Left kidney (tissue), 2 donors: Measurements from ENCODE around the gene KLHDC4. TPM values are rescaled to one million over a fixed set of nuclear protein-coding genes. Genes with fewer than 3 reads are reported as not detected.
"Not testable (repeated sequence)": the region's sequence is repeated elsewhere in the genome, so short reads cannot be mapped to it uniquely, and the experiment has no call there.

ENCODE experiments used
- DNase-seq: peaks from one replicate; pipeline ENCODE4 v3.0.0-alpha.2; 2013
- polyA plus RNA-seq: library from polyadenylated mRNA; unstranded; fragments of 120-200 nt; gene quantifications from one replicate; pipeline ENCODE4 v1.2.1, GENCODE V29; 2013; ENCODE audit not compliant: insufficient read length

KLHDC4 gene
- polyA plus RNA-seq, 1 donor, result 48.0 TPM

DNA sequence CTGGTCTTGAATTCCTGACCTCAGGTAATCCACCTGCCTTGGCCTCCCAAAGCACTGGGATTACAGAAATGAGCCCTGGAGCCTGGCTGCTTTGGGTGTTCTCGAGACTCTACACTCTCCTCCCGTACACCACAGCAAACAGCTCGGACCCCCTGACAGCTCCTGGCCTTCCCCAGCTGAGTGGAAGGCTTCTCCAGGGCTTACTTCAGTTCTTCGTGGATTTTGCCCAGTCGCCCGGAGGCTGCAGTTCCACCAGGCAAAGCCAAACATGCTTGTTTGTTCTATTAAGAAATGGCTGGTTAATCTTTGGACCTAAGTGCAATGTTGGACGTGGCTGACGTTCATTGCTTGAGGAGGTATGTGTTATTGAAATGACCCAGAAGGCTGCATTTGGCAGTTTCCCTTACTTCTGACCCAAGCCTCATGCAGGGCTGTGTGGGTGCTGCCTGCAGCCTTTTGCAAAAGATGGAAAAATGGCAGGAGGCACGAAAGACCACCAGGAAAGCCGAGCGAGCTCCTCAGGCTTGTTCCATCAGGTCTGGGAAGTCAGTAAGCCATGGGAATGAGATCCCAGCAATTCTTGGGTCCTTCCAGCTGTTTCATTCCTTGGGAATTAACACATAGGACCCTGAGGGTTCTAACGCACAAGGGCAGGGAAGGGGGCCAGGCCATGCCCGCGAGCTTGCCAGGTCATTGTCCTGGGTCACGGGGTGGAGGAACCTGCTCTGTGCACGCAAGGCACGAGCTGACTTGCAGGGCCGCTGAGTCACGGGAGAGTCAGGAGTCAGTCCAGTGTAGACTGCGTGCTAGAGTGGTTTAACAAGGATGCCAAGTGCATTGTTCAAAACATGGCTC is 23.9 kb upstream of the KLHDC4 start:
- no peak for DNase-seq

- not testable (repeated sequence) for DNase-seq
Observed at GRCh38 chr16:87788730-87789436, 23.1 kb upstream of the KLHDC4 start.

DNA sequence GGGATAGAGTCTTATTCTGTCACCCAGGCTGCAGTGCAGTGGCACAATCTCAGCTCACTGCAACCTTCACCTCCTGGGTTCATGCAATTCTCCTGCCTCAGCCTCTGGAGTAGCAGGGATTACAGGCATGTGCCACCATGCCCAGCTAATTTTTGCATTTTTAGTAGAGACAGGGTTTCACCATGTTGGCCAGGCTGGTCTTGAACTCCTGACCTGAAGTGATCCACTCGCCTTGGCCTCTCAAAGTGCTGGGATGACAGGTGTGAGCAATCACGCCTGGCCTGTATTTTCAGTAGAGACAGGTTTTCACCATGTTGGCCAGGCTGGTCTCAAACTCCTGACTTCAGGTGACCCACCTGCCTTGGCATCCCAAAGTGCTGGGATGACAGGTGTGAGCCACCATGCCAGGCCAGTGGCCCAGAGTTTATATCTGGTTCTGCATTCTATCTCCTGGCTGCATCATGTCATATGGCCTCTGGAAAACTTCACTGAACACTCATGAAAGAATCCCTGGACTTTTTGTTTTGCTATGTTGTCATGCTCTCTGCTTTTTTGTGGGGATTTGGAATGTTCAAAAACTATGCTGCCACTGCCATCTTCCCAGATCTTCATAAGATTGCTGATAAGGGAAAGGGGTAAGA is 21.8 kb upstream of the KLHDC4 start:
- DNase-seq, result not testable (repeated sequence)

DNA sequence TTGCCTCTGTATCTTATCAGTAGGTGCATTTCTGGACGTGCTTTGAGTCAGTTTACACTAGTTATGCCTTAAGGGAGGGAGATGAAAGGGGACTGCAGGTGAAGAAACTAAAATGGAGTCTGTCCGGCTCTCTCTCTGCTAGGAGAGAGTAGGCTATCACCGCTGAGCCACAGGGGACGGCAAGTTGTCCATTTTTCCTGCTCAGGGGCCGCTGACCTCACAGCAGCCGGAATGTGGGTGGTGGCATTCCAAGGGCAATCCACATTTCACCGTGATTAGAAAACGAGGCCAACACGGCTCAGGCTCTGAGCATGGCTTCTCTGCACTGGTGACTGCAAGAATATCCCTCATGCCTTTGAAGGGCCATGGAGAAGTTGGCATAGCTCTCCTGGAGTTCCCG is 19.0 kb upstream of the KLHDC4 start:
- no peak for DNase-seq

DNA sequence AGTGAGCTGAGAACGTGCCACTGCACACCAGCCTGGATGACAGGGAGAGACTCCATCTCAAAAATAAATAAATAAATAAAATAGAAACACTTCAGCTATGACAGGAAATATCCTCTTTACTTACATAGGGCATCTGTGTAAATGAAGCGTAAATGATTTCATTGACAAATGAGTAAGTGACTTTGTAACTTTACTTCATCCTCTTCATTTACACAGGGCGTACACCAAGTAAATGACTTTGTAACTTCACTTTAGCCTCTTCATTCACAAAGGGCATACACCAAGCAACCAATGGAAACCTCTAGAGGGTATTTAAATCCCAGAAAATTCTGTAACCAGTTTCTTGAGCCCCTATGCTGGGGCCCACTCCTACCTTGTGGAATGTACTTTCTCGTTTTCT is 16.2 kb upstream of the KLHDC4 start:
- no peak for DNase-seq

- no peak for DNase-seq
Observed at GRCh38 chr16:87780385-87780989, 14.7 kb upstream of the KLHDC4 start.

DNA sequence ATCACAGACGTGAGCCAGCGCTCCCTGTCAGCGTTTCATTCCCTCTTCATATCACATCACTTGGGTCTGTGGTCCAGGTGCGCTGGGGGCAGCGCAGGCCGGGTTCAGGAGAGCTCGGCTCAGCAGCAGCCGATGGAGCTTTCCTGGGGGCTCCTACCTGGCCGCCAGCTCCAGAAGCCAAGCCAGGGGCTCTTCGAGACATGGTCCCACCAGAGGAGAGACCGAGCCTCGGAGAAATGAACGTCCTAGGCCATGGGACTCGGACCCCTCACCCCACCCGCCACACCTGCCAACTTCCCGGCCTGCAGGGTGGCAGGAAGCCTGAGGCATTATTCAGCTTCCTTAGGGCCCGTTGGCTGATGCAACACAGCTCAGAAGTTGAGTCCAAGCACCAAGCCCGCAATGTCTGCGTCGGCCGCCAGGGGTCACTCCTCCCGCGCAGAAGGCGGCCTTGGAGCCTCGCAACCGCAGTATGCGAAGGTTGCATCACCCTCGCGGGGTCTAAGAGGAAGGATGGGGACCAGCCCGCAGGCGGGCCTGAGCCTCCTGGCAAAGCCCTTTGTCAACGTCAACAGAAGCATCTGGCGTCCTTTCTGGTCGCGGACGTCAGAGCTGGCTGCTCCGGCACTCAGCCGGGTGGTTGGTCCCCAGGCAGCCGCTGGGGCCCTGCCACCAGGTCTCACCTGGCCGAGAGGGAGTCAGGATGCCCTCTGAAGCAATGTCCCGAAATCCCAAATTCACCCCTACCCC is 13.2 kb upstream of the KLHDC4 start:
- DNase-seq, result peak; percentile 69

DNA sequence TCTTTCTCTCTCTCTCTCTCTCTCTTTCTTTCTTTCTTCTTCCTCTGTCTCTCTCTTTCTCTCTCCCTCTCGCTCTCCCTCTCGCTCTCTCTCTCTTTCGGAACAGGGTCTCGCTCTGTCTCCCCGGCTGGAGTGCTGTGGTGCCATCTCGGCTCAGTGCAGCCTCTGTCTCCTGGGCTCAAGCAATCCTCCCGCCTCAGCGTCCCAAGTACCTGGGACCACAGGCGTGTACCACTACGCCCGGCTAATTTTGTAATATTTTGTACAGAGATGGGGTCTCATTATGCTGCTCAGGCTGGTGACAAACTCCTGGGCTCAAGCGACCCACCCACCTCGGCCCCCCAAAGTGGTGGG is 12.7 kb upstream of the KLHDC4 start:
- DNase-seq, result no peak

DNA sequence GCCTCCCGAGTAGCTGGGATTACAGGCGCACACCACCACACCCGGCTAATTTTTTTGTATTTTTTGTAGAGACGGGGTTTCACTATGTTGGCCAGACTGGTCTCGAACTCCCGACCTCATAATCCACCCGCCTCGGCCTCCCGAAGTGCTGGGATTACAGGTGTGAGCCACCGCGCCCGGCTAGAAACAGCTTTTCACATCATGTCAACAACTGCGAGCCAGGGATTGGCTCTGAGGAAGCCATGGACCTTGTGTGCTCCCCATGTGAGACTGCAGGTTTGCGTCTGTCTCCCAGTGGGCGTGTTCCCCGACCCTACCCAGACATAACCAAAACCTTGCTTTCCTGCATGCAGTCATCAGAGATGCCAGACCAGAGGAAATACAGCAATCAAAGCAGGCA is 8.1 kb upstream of the KLHDC4 start:
- not testable (repeated sequence) for DNase-seq

DNA sequence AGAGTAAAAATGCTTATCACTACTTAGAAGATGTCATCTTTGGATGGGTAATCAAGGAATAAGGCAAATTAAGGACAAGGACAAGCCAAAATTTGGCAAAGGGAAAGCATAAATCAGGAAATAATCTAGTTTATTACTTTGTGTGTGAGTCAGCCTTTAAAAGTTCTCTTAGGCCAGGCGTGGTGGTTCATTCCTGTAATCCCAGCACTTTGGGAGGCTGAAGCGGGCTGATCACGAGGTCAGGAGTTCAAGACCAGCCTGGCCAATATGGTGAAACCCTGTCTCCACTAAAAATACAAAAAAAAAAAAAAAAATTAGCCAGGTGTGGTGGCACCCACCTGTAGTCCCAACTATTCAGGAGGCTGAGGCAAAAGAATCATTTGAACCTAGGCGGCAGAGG is 1.7 kb upstream of the KLHDC4 start:
- DNase-seq, result not testable (repeated sequence)

- no peak for DNase-seq
Observed at GRCh38 chr16:87766485-87766797, 655 bp upstream of the KLHDC4 start.

GRCh38 chr16:87765473-87765775 is 362 bp downstream of the KLHDC4 start:
- no peak for DNase-seq

- no peak for DNase-seq
Observed at GRCh38 chr16:87764600-87765472, 950 bp downstream of the KLHDC4 start.

DNA sequence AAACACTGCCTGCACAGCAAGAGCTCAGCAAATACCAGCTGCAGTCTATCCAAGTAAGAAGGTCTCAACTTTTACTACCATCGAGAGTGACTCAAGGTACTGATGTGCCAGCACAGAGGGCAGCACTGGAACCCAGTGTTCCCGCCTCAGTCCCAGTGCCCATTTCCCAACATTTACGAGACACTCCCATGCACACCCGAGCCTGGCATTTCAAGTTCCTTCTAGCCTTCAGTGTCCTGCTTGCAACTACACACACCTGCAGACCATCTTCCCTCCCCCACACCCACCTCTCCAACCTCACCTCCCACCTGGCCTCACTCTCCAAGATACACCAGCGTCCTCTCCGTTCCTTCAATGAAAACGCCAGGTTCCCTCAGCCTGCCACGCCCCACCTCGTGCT is 3.2 kb downstream of the KLHDC4 start:
- DNase-seq, result no peak

- DNase-seq, result no peak
Observed at GRCh38 chr16:87762071-87762571, 3.7 kb downstream of the KLHDC4 start.

GRCh38 chr16:87761060-87761459 is 4.7 kb downstream of the KLHDC4 start:
- DNase-seq, result no peak

DNA sequence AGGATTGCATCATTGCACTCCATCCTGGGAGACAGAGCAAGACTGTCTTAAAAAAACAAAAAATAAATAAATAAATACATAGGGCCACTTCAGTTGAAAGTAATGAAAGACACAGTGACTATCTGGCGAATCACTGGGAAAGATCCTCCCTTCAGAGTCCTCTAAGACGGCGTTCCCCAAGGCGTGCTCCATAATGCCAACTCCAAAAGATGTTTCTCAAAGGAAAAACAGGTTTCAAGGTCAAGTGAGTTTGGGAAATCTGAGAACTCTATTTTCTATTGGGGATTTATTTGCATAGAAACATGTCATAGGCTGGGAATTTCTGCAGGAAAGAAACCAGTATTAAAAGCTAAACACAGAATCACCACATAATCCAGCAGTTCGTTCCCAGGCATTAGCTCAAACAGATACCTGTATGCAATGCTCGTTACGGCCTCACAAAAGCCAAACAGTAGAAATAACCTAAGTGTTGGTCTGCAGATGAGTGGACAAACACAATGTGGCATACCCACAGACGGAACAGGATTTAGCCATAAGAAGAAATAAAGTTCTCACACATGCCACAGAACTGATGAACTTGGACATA is 7.9 kb downstream of the KLHDC4 start:
- no peak for DNase-seq

DNA sequence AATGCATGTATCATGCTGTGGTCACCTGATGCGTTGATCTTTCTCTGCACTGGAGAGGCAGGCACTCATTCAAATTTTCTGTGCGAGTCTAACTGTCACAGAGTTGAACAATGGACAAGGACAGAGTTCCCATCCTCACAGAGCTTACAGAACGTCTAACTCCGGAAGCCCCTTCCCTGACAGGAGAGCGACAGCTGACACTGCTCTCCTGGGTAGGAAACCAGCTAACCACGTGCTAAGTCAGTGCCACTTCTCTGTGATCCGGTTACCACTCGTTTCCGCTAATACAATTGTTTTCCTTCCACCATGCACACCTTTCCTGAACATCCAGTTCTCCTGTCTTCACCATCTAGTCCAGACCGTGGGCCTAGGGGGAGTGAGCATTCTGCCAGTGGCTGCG is 11.3 kb downstream of the KLHDC4 start:
- DNase-seq, result no peak

DNA sequence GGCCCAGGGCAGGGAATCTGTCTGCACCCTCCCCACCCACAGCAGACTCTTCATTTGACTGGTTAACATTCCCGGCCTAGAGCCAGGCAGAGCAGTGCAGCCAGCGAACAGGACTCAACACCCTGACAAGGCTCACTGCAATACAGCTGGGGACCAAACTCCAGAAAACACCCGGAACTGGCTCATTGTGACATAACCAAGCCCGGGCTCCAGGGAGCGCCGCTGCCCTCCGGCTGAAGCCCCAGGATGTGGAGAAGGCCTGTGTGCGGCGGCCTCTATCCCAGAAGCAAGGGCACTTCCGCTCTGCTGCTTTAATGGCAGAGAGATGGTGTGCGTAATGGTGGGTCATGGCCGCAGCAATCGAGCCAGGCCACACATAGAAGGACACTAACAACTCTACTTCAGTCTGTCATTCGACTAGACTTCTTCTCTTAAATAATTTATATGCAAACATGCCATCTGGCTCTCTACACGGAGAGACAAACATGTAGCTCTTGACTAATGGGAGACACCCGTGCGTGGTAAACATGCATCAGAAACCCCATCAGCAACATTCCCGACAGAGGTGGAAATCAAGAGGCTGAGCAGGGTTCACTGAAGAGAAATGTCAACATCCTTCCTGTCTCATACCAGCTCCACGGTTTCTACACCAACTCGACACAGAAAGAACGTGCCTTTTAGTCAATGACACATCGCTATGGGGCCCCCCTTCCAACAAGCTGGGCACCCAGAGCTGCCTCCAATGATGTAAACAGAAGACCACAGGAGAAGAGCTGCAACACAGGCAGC is 18.0 kb downstream of the KLHDC4 start:
- no peak for DNase-seq

DNA sequence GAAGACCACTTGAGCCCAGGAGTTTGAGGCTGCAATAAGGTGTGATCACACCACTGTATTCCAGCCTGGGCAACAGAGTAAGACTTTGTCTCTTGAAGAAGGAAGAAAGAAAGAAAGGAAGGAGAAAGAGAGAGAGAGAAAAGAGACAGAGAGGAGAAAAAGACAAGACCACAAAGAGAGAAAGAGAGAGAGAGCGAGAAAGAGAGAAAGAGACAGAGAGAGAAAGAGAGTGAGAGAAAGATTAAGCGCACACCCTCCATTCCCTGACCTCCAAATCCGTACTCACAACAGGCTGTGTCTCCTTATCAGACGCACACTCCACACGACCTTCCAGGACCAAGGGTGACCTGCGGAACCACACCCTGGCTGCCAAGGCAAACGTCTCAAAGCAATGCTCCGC is 19.6 kb downstream of the KLHDC4 start:
- DNase-seq, result no peak
